ENCODE data around the gene PDE1C.

- no peak for TF ChIP-seq CTCF (IDR thresholded peaks at IDR 0.05; ENCODE audit: low read depth, low read length)
- no peak for TF ChIP-seq MAX (IDR thresholded peaks at IDR 0.05; ENCODE audit: low read depth, low read length)
These were observed 209.3 kb downstream of the PDE1C start for GRCh38 chr7:31860925-31861324.

Measured in NB4 (cell line).